Activated CD4-positive, alpha-beta T cell treated with anti-CD3 and anti-CD28 coated beads, Interleukin-2, amount 50 U/mL, for 4 hours (primary cell): Measurements from ENCODE around the gene CNIH3.
A peak's percentile ranks its signal among the peaks of the same experiment; 100 is the strongest.

ENCODE experiments used
- DNase-seq, 2 experiments: peaks; one replicate each; pipeline ENCODE4 v3.0.0-alpha.2; 2020

Gene CNIH3

DNA sequence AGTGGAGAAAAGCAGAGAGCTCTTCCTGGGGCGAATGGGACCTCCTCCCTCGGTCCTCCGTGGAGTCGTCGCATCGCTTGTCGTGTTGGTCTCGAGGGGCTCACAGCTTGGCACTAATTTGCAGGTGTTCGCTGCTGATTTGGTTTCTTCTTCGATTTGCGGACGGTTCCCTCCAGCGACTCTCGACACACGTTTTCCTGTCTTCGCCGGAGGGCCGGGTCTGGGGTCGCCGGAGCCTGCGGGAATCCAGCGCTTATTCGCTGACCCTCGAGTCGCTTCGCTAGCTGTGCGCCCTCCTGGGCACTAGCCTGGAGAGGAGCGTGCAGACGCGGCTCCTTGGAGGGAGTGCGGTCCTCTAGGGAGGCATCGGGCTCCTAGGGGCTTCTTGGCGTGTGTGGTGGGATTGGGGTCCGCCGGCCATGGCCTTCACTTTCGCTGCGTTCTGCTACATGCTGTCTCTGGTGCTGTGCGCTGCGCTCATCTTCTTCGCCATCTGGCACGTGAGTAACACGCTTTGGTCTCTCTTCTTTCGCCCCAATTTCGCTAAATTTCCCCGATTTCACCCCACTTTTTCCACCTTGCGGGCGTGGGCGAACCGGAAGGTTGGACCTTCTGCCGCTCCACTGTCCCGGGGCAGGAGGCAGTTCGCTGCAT is 766 bp downstream of the CNIH3 start:
- DNase-seq = no peak

DNA sequence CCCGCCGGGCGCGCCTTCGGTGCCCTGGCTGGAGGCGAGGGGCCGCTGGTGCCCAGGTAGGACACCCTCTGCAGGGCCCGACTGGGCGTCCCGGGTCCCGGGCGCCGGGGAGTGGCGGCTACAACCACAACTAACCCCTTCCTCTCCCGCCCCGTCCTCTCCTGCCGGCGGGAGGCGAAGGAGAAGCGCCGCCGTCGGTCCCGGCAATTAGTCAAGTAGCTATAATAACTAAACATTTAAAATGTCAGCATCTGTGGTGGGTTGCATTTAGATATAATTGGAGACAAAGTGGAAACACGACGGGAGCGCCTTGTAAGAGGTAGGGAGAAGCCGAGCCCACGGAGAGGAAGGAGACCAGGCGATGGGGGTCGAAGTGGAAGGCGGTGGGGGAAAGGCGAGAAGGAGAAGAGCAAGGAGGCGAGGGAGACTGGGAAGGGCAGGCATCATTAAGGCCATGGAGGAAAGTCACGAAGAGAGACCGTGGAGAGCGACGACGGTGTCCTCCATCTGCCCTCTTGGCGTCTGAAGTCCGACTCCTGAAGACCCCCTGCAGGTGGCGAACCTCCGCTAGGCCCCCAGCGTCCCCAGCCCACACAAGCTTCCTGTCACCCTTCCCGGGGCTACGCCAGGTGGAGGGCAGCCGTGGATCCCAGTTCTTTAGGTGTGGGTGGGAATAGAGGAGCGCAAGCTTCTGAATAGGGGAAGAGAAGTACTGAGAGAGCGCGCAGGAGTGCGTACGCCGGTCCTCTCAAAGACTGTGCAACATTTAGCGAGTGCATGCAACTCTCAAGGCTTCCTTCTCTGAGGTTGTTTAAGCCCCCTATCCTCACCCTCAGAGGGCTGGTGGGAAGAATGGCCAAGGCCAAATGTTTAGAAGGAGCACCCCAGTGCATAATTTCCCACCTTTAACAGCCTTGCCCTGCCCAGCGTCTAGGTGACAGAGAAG is 1.6 kb downstream of the CNIH3 start:
- no peak for DNase-seq

DNA sequence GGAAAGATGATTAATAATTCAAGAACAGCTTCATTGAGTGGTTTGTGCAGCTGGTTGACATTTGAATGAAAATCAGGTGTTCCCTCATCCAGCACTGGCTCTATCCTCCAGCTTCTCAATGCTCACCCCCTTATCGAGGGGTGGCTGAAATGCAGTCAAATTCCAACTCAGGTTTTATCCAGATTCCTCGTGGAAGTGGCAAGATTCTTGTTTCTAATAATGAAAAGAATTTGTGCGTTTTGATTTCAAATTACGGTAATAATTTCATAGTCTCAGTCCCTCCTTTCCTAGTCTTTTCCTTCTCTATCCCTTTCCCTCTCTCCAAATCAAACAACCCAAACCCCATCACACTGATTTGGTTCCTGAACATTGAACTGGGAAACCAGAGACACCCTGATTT is 3.1 kb downstream of the CNIH3 start:
- DNase-seq = no peak

DNA sequence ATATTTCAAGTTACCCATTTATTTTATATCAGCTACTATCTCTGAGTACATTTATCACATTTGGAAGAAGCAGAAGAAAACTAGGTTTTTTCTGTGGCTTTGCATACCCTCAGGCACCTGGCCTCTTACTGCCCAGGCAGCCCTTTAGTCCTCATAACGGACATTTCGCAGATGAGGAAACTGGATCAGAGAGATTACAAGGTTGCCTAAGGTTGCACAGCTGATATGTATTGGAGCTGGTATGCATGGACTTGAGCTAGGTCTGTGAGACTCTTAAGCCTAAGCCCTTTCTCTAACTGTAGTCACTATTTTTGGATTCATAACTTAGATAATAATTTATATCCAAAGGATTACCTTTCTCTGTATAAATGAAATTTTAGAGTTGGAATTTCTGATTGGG is 4.0 kb downstream of the CNIH3 start:
- DNase-seq = no peak

DNA sequence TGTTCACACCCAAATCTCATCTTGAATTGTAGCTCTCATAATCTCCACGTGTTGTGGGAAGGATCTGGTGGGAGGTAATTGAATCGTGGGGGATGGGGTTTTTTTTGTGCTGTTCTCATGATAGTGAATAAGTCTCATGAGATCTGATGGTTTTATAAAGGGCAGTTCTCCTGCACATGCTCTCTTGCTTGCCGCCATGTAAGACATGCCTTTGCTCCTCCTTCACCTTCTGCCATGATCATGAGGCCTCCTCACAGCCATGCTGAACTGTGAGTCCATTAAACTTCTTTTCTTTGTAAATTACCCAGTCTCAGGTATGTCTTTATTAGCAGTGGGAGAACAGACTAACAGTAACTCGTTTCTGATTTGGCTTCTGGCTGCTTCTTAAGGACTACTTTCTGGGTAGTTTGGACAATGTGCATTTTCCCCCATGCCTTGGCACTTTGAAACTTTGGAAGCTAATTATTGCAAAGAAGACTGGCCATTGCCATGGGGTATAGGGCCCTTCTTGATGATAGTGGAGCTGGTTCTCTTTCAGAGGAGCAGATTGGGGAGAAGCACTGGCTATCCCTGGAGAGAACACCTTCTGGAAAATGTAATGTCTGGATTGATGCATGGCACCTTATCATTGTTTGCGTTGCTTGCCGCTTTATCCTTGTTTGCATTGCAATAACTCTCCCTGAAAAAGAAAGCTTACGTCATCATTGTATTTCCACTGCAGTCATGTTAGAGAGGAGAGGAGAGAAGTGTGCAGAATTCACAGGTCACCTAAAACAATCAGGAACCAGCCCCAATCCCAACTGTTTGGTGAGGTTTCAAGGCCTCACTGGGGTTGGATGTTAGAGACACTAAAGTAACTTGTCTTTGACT is 5.9 kb downstream of the CNIH3 start:
- no peak for DNase-seq

DNA sequence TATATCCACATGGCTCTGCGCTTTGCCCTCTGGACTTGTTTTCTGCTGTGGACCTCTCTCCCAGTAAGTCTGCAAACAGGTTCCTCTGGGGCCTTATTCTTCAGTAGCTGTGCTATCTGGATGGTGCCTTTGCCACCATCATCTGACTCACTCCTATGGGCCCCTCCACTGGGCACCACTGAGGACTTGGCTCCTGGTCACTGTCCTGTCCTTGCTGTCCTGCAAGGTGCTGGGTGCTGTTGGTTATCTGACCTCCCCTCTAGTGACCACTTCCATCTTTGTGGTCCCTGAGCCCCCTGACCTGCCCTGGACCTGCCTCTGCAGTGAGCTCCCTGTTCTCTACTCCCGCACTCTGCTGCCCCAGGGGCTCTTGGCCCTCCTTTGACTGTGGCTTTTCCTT is 6.7 kb downstream of the CNIH3 start:
- no peak for DNase-seq

DNA sequence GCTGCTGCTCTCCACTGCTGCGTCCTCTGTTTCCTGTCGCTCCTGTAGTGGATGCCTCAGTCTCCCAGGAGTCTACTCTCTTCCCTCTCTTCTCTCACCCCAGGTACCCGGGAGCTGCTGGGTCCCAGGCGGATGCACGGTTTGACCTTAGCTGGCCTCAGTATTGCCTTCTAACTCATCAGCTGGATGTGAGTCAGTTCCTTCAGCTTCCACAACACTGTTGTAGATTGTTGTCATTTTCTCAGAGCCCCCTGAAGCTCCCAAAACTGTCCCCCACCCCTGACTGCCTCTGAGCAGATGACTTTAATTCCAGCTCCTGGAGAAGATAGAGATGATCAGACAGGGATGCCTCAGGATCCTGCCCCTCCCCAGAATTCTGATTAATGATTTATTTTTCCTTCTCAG is 7.2 kb downstream of the CNIH3 start:
- DNase-seq = no peak

DNA sequence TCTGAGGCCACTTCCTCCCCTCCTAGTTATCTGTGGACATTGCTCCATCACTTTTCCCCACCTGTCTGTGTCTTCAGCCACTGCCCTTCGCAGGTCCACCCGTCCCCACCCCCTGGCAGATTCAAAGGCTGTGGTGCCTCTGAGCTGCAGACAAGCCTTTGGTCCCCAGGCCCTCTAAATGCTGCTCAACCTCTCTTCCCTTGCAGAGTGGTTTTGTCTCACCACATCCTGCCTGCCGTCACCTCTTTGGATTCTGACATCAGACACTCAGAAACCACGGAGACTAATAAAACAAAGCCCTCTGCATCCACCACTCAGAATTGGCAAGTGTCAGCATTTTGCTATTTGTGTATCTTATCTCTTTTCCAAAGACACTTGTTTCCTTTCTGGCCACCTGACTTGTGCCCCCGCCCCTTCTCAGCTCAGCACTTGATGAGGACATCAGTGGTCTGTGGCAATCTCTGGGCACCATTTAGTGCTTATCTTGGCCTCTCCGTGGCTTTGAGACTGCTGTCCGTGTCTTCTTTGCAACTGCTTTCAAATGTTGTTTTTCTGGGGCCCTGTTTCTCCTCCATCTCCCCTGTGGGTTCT is 7.7 kb downstream of the CNIH3 start:
- peak; percentile 30 to 43 for DNase-seq

DNA sequence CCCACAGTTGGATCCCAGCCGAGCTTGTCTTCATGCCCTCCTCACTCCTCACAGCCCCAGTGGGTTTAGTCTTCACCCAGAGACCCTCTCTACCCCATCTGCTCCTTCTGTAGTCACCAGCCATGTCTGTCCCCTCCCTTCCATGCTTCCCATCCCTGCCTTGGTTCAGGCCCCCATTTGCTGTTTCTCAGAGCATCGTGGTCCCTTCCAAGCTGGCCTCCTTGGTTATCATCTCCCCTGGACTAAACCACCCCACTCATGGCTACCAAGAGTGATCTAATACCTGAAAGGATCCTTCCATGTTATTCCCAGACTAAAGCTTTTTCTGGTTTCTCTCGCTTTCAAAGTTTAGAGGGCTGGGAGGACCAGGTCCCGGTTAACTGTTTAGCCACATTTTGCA is 8.3 kb downstream of the CNIH3 start:
- DNase-seq = no peak

DNA sequence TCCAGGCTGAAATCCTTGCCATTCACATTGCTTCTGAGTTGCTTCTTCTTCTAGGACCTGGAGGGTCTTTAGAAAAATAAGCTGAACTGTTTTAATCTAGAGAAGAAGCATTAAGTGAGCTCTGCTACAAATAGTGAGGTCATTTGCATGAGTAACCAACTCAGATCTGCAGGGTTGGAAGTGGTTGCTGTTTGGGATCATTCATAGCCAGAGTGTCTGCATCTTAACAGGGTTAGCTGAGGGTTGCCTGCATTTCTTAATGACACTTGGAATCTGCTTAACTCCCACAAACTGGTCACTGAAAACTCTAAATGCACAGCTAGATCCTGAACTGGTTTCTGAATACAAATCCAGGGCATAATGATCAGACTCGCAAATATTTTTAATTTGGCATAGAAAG is 9.9 kb downstream of the CNIH3 start:
- no peak for DNase-seq

DNA sequence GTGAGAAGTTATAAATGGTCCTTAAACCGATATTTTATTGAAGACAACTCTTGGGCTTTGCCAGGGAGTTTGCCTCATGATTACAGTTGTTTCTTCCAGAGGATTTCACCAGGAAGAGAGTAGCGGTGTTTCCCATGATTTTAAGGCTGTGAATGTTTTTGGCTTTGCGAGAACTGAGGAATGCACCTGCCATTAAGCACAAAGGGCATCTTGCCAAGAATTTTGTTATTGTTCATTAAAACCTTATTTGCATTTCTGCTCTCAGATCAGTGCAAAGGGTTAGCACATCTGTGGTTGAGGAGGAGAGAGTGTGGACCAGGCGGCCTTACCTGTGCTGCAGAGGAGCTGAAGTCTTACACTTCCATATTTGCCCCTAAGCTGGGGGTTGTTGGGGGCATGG is 13.8 kb downstream of the CNIH3 start:
- no peak for DNase-seq

DNA sequence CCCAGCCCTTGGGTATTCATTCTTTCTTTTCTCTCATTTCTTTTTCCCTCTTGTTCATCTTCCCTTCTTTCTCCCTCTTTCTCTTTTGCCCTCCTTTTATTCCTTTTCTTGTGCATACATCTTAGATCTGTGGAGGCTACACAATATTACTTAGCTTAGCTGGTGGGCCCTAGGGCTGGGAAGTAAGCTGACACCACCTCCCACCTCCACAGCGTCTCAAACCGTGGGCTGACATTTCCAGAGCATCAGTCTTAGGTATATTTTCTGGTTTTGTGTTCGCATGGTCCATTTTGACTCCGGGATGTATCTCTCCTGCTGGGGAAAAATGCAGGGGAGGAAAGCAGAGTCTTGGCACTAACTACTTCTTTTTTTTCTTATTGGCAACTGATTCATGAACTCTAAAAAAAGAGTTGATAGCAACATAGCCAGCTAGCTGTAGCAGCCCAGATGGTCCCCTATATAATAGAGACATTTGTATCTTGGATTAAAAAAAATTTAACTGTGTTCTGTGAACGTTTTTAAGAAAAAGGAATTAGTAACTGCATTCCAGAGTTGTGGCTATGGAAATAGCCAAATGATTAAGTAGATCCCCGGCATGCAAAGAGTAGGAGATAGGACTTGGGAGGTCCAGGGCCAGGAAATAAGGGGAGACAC is 15.5 kb downstream of the CNIH3 start:
- DNase-seq = no peak

DNA sequence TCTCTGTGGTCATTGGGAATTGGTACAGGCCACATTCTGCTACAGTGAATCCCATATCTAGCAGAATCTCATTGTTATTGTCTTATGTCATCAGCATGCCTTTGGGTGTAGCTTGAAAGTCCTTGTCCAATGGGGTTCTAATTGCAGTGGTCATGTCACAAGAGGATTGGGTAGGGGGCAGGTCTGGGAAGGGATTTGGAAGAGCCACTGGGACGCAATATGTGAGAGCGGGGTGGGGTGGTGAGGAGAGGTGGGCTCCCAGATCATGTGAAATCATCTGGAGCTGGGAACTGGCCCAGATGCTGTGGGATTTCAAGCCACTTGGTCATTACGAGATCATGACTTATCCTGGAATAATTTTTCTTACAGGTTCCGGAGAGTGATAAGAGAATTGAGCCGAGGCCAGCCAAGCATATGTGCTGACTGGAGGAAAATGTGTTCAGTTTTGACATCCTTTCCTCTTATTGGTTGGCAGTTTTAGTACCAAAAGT is 16.3 kb downstream of the CNIH3 start:
- DNase-seq = no peak

DNA sequence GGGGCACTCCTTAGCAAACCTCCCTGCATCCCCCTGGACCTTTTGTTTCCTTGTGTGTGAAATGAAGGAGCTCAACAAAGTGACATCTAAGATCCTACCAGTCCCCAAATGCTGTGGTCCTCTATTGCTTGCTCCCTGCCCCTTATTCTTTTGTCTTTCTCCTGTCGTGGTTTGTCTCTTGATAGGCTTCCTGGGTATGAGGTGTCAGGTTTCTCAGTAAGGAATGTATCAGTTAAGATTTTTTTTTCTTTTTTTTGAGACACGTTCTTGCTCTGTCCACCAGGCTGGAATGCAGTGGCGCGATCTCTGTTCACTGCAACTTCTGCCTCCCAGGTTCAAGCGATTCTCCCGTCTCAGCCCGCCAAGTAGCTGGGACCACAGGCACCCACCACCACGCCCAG is 16.8 kb downstream of the CNIH3 start:
- no peak for DNase-seq

DNA sequence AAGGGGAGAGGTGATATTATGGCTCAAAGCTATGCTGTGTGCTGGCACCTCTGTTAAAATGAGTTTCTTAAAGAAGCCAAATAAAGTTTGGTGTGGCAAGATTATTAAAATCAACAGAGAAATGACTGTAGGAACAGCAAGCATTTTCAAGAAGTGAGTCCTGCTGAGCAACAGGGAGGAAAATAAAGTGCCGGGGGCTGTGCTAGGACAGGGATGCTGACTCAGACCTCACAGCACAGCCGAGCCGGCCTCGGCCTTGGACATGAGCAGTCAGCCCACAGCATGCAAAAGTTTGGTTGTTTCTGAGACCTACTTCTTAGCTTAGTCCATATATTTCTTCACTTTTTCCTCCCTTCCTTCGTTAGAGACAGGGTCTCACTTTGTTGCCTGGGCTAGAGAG is 19.2 kb downstream of the CNIH3 start:
- no peak for DNase-seq

DNA sequence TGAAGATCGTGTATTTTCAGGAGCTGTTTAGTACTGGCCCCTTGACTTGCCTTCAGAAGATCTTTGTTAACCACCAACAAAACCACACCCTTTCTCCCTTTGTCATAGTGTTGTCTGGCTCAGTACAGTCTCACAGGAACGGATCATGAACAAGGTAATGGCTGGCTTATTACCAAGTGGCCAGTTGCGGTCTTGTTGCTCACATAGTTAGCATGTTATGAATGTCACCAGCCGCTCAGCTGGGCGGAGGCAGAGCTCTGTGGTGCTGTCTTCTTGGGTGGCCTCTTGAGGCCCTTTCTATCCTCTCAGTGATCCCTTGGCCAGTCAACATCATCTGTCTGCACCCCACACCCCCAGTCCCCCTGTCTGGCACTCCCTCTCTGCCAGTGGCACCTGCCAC is 21.4 kb downstream of the CNIH3 start:
- no peak for DNase-seq

DNA sequence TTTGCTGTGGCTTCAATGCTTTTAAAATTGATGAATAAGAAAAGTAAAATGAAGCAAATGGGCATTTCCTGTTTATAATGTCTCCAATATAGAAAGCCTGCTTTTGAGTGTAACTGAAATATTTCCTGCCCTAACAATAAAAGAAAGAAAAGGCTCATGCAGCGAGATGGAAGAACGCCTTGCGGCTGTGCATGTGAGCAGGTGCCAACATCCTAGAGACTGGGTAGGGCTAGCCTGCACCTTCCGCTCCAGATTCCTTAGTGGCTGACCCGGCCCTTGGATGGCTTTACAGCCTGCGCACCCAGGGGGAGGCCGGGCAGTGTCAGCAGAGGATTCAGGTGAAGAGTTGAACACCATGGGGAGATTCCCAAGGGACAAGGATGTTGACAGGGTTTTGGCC is 21.8 kb downstream of the CNIH3 start:
- DNase-seq = no peak

DNA sequence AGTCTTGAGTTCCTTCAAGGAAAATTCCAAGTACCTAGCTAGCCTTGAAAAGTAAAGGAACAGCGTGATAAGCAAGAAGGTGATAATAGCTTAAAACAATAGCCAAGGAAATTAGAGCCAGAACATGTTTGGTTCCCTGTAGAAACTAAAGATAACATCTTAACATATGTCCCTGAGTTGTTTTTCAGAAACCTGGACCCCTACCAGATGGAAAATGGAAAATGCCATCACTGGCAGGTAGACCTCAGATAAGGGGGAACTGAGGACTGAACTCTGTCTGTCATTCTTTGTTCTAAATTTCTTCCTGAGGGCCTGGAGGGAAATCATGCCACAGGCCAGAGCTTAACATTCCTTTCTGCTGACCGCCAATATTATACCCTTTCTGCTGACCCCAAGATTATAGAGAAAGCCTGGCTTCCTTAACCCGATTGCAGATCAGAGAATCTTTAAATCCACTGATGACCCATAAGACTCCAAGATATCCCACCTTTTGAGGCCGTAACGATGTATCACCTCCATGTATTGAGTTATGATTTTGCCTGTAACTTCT is 23.4 kb downstream of the CNIH3 start:
- DNase-seq = no peak

DNA sequence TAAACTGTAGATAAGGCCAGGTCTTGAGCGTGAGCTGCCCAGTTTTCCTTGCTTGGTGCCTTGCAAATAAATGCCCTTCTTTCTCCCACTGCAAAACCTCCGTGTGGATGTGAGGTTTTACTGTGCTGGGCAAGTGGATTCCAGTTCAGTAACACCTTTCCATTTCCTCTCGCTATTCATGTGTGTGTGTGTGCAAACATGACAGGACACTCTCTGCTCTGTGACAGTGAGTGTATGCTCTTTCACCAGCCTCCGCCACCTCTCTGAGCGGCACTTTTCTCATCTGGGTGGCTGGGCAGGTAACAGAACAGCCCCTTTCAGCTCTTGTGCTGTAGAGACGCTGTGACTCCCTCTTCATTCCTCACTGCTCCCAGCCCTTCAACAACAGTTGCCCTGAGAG is 23.9 kb downstream of the CNIH3 start:
- DNase-seq = no peak

DNA sequence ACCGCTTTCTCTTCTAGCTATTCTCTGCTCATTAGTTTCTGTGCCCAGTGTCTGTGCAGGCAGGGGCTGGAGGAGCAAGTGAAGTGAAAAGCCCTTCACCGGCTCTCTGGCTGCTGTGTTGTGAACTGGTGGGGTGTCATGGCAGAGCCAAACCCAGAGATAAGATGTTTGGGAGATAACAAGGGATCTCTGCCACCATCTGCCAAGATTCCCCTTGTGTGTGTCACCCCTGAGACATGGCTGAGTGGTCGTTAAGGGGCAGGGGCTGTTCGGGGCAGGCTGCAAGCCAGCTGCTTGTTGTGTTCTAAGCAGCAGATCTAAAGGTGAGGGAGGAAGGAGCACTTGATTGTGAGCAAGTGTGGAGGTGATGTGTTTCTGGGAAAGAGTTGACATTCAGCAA is 24.5 kb downstream of the CNIH3 start:
- DNase-seq = no peak

DNA sequence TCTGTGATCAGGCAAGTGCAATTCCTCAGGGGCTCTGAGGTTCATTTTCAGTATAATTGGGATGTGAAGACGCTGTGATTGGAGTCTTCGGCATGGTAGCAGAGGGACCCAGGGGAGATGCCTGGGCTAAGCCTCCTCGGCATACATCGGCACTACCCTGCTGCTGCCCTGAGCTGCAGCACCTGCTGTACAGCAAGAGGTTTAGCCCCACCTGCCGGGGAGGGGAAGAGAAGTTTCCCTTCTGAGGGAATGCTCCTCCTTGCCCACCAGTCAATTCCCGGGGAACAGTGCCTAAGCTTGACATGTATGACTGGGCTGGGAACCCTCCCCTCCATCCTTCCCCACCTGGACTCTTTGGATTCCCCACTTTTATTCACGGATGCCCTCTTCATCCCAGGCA is 24.9 kb downstream of the CNIH3 start:
- no peak for DNase-seq

DNA sequence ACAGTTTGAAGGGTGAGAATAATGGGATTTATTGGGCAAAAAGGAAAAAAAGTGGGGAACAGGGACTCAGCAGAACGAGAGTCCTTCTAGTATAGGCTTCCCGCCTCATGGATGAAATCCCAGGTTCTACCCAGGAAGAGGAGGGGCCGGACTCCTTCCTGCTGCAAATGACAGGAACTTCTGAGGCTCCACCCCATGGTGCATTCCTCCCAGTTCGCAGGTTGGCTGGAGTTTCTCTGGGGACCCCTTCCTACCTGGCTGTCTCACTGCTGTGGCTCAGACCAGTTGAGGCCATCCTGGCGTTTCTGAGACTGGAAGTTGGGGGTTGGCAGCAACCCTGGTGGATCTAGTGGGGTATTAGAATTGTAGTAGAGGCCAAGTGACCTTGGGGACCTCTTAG is 27.5 kb downstream of the CNIH3 start:
- no peak for DNase-seq
